PC-9 (cell line): ENCODE results near the gene PROSER2. TPM values are rescaled to one million over a fixed set of nuclear protein-coding genes. Genes with fewer than 3 reads are reported as not detected.

Source experiments
- BruUV-seq: library from RNA; stranded (reverse); fragments of 400-500 nt; replicated peaks from 2 replicates; lab custom pipeline; 2021; lab: Mats Ljungman, UMichigan
- CTCF ChIA-PET: fragments of 300-600 bp; sonication (Branson Sonifier 250); formaldehyde crosslinking; loops from one replicate; lab custom pipeline; 2022; ENCODE audit warnings: antibody characterized with exemption; lab: Charles Lee
- POLR2A ChIA-PET: fragments of 300-600 bp; sonication (Branson Sonifier 250); formaldehyde crosslinking; loops from one replicate; lab custom pipeline; 2022; ENCODE audit warnings: antibody characterized with exemption; ENCODE audit not compliant: unreplicated experiment; lab: Charles Lee
- DNase-seq, 2 experiments: peaks; one replicate each; pipeline versions ENCODE4 v3.0.0 to v3.0.0-alpha.2; 2015 to 2022; ENCODE audit warnings: mixed read lengths in 1 of 2
- H2AFZ ChIP-seq: fragments of 200-600 bp; sonication (generic); 2 replicates; pipeline ENCODE4 v1.8.1; 2017; ENCODE audit warnings: antibody characterized with exemption
- H3F3A ChIP-seq: fragments of 200-600 bp; sonication (generic); 2 replicates; pipeline ENCODE4 v1.8.1; 2017; ENCODE audit warnings: antibody characterized with exemption, mild to moderate bottlenecking, low read depth; ENCODE audit not compliant: insufficient read depth
- H3K27ac ChIP-seq: fragments of 200-600 bp; sonication (generic); 2 replicates; pipeline ENCODE4 v1.6.1; 2016; ENCODE audit warnings: mixed run types
- H3K27me3 ChIP-seq: fragments of 200-600 bp; sonication (generic); 2 replicates; pipeline ENCODE4 v1.6.1; 2016; ENCODE audit warnings: low read depth, mixed run types; ENCODE audit not compliant: insufficient read depth
- H3K36me3 ChIP-seq: fragments of 200-600 bp; sonication (generic); 2 replicates; pipeline ENCODE4 v1.6.1; 2016; ENCODE audit warnings: low read depth, mixed run types
- H3K4me1 ChIP-seq: fragments of 200-600 bp; sonication (generic); replicated peaks from 2 replicates; pipeline ENCODE4 v1.6.1; 2016; ENCODE audit warnings: mixed run types; ENCODE audit not compliant: insufficient read depth
- H3K4me2 ChIP-seq: fragments of 200-600 bp; sonication (generic); 2 replicates; pipeline ENCODE4 v1.6.1; 2017; ENCODE audit warnings: mixed run types
- H3K4me3 ChIP-seq: fragments of 200-600 bp; sonication (generic); 2 replicates; pipeline ENCODE4 v1.6.1; 2016; ENCODE audit warnings: mixed run types
- H3K79me2 ChIP-seq: fragments of 200-600 bp; sonication (generic); 2 replicates; pipeline ENCODE4 v1.6.1; 2017; ENCODE audit warnings: low read depth, mixed run types
- H3K9me2 ChIP-seq: fragments of 200-600 bp; sonication (generic); 2 replicates; pipeline ENCODE4 v1.8.1; 2017; ENCODE audit warnings: mild to moderate bottlenecking; ENCODE audit not compliant: insufficient read depth
- H3K9me3 ChIP-seq: fragments of 200-600 bp; sonication (generic); 2 replicates; pipeline ENCODE4 v1.8.1; 2016; ENCODE audit warnings: low read depth; ENCODE audit not compliant: insufficient read depth
- H4K20me1 ChIP-seq: fragments of 200-600 bp; sonication (generic); 2 replicates; pipeline ENCODE4 v1.8.1; 2017; ENCODE audit not compliant: insufficient read depth
- EZH2 ChIP-seq: fragments of 200-600 bp; sonication (generic); IDR thresholded peaks from 2 replicates; pipeline ENCODE4 v1.8.0; 2017; ENCODE audit warnings: antibody characterized with exemption, low read depth
- intact Hi-C: fragments of 100-400 bp; cut with micrococcal nuclease; formaldehyde crosslinking; loops from one replicate; pipeline ENCODE4 v1.10.0; 2022; ENCODE audit not compliant: unreplicated experiment
- total RNA-seq: library from RNA; stranded (reverse); gene quantifications from 2 replicates; pipeline ENCODE4 v1.2.3, GENCODE V29; 2021
- TF ChIP-seq, protein P1 (sequence below): fragments of 200-600 bp; sonication (generic); conservative IDR thresholded peaks from 2 replicates; pipeline ENCODE4 v1.6.1; 2017; ENCODE audit warnings: mixed run types, antibody characterized with exemption, mild to moderate bottlenecking, moderate library complexity

The PROSER2 gene
- total RNA-seq, 1 experiment from 2014 or later: 66.6 TPM

DNA sequence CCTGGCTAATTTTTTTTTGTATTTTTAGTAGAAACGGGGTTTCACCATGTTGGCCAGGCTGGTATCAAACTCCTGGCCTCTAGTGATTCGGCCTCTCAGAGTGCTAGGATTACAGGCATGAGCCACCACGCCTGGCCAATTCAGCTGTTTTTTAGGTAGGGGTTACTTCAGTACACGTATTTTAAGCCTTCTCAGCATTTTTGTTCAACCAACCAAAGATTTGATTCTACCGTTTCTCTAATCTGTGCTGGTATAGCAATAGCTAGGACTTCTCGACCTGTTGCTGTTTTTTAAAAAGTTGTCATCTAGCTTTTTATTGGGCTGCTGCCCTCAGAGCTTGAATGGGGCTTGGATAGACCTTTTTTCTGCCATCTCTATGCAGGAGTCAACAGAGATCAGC lies 34.9 kb downstream of the PROSER2 start:
- H4K20me1 ChIP-seq: no peaks in the 10 kb centered on the region
- peaks cover 90% of the 10 kb centered on the region for H3K79me2 ChIP-seq
- H3K4me2 ChIP-seq: no peak overlapping the region
- no peak overlapping the region for H3K4me3 ChIP-seq
- no peaks in the 10 kb centered on the region for H3K9me2 ChIP-seq
- no peak overlapping the region for H2AFZ ChIP-seq
- DNase-seq: no peak
- H3K36me3 ChIP-seq: peaks cover 11% of the 10 kb centered on the region; the same call in 1 of the 2 replicates
- H3K27me3 ChIP-seq: no peaks in the 10 kb centered on the region
- H3K9me3 ChIP-seq: no peaks in the 10 kb centered on the region
- no peaks in the 10 kb centered on the region; the same call in 1 of the 2 replicates for H3F3A ChIP-seq
- no peaks in the 10 kb centered on the region for H3K4me1 ChIP-seq
- no TSS peak for BruUV-seq
- no peak for TF ChIP-seq EZH2
- TF ChIP-seq, protein P1, sequence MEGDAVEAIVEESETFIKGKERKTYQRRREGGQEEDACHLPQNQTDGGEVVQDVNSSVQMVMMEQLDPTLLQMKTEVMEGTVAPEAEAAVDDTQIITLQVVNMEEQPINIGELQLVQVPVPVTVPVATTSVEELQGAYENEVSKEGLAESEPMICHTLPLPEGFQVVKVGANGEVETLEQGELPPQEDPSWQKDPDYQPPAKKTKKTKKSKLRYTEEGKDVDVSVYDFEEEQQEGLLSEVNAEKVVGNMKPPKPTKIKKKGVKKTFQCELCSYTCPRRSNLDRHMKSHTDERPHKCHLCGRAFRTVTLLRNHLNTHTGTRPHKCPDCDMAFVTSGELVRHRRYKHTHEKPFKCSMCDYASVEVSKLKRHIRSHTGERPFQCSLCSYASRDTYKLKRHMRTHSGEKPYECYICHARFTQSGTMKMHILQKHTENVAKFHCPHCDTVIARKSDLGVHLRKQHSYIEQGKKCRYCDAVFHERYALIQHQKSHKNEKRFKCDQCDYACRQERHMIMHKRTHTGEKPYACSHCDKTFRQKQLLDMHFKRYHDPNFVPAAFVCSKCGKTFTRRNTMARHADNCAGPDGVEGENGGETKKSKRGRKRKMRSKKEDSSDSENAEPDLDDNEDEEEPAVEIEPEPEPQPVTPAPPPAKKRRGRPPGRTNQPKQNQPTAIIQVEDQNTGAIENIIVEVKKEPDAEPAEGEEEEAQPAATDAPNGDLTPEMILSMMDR: no peak
- intact Hi-C loops: no loop called here
- ChIA-PET CTCF (no interaction called here), POLR2A (interaction anchor here (0.6 kb wide), 1 partner anchor 66 kb away, joined by 3 read pairs; no protein-coding TSS in a partner anchor)
- H3K27ac ChIP-seq: no peak overlapping the region

- Histone ChIP-seq H3K4me2 (no peak overlapping the region), H3K36me3 (0 out of 2 replicates have a peak, but pooled peaks cover 4% of the 10 kb centered on the region), H3K27me3 (no peaks in the 10 kb centered on the region), H3K9me2 (no peaks in the 10 kb centered on the region), H3K4me1 (no peaks in the 10 kb centered on the region), H3K9me3 (no peaks in the 10 kb centered on the region), H3K79me2 (peaks cover 92% of the 10 kb centered on the region), H4K20me1 (no peaks in the 10 kb centered on the region), H2AFZ (no peak overlapping the region), H3K27ac (no peak overlapping the region), H3K4me3 (no peak overlapping the region), H3F3A (no peaks in the 10 kb centered on the region; the same call in 1 of the 2 replicates)
- no peak for DNase-seq
- intact Hi-C loops: no loop called here
- CTCF ChIA-PET: no interaction called here
- POLR2A ChIA-PET: no interaction called here
- no TSS peak for BruUV-seq
- TF ChIP-seq, protein P1: no peak
- TF ChIP-seq EZH2: no peak
Observed at GRCh38 chr10:11861341-11861740, 38.2 kb downstream of the PROSER2 start.

DNA sequence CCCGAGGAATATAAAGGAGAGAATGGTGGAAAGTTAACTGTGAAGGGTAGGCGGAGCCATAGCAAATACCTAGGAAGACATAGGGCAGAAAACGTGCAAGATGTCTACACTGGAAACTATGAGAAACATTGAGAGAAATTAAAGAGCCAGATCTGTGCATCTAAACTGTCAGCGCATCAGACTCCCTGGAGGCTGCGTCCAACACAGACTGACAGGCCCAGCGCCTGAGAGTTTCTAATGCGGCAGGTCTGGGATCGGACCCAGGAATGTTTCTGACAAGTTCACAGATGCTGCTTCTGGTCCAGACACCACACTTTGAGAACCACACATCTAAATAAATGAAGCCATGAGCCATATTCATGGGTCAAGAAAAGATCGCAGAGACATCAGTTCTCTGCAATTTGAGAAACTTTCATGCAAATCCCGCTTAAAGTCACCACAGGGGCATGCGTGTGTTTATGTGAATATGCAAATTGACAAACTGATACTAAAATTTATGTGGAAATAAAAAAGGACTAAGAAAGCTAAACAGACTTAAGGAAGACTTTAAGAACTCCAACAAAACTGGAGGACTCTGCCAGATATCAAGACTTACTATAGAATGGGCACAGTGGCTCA lies 38.8 kb downstream of the PROSER2 start:
- peaks cover 89% of the 10 kb centered on the region for H3K79me2 ChIP-seq
- no peak for DNase-seq
- no peaks in the 10 kb centered on the region; the same call in 1 of the 2 replicates for H3F3A ChIP-seq
- H3K27me3 ChIP-seq: no peaks in the 10 kb centered on the region
- no TSS peak for BruUV-seq
- CTCF ChIA-PET: interaction anchor here (0.5 kb wide), 1 partner anchor 65 kb away, joined by 3 read pairs; no protein-coding TSS in a partner anchor
- TF ChIP-seq, protein P1: no peak
- no peak for TF ChIP-seq EZH2
- intact Hi-C loops: no loop called here
- H3K9me2 ChIP-seq: no peaks in the 10 kb centered on the region
- no peak overlapping the region for H2AFZ ChIP-seq
- no peak overlapping the region for H3K27ac ChIP-seq
- H3K4me3 ChIP-seq: no peak overlapping the region
- 0 out of 2 replicates have a peak, but pooled peaks cover 4% of the 10 kb centered on the region for H3K36me3 ChIP-seq
- POLR2A ChIA-PET: interaction anchor here (0.6 kb wide), 1 partner anchor 16 kb away, joined by 3 read pairs; no protein-coding TSS in a partner anchor
- no peaks in the 10 kb centered on the region for H4K20me1 ChIP-seq
- H3K4me2 ChIP-seq: no peak overlapping the region
- no peaks in the 10 kb centered on the region for H3K4me1 ChIP-seq
- no peaks in the 10 kb centered on the region for H3K9me3 ChIP-seq
